CD14-positive monocyte (primary cell): ENCODE results near the gene DNAH11. TPM values are rescaled to one million over a fixed set of nuclear protein-coding genes. Genes with fewer than 3 reads are reported as not detected.

ENCODE experiments used
- DNase-seq, 3 donors: peaks; one replicate each; pipeline ENCODE4 v3.0.0-alpha.2; 2011 to 2022
- H2AFZ ChIP-seq: 2 replicates; pipeline ENCODE4 v1.6.0; 2012; ENCODE audit warnings: mild to moderate bottlenecking, low read depth, low read length, inconsistent platforms; ENCODE audit not compliant: insufficient read depth, poor library complexity, severe bottlenecking
- H3K27ac ChIP-seq, 2 donors: 1 replicate in 1 of 2; 2 replicates in 1 of 2; pipeline ENCODE4 v1.5.1; 2012 to 2013; ENCODE audit warnings: low read length in 2 of 2, control low read depth in 1 of 2, inconsistent platforms in 1 of 2, low read depth in 1 of 2, mild to moderate bottlenecking in 1 of 2
- H3K27me3 ChIP-seq, 2 donors: one replicate each; pipeline versions ENCODE4 v1.6.0 to v1.6.1; 2011 to 2013; ENCODE audit warnings: low read length in 2 of 2; ENCODE audit not compliant: control insufficient read depth in 2 of 2, insufficient read depth in 2 of 2
- H3K36me3 ChIP-seq, 2 donors: replicated peaks in 1 of 2; 1 replicate in 1 of 2; 2 replicates in 1 of 2; pipeline versions ENCODE4 v1.5.1 to v1.6.1; 2012 to 2013; ENCODE audit warnings: low read length in 2 of 2, control low read depth in 1 of 2, inconsistent platforms in 1 of 2, mild to moderate bottlenecking in 1 of 2; ENCODE audit not compliant: insufficient read depth in 2 of 2, control insufficient read depth in 1 of 2
- H3K4me1 ChIP-seq, 2 donors: 1 replicate in 1 of 2; 2 replicates in 1 of 2; pipeline versions ENCODE4 v1.5.1 to v1.6.1; 2012 to 2013; ENCODE audit warnings: low read length in 2 of 2, control low read depth in 1 of 2, inconsistent platforms in 1 of 2, mild to moderate bottlenecking in 1 of 2, moderate library complexity in 1 of 2; ENCODE audit not compliant: insufficient read depth in 2 of 2, control insufficient read depth in 1 of 2
- H3K4me2 ChIP-seq: replicated peaks from 2 replicates; pipeline ENCODE3; 2012; ENCODE audit warnings: low read length, moderate library complexity, mild to moderate bottlenecking; ENCODE audit not compliant: poor library complexity, severe bottlenecking; ENCODE audit errors: extremely low read depth
- H3K4me3 ChIP-seq, 3 experiments: fragments of 200-600 bp in 1 of 3; sonication (generic) in 1 of 3; replicated peaks in 1 of 3; 1 replicate in 2 of 3; 2 replicates in 1 of 3; pipeline ENCODE4 v1.5.1; 2011 to 2013; ENCODE audit warnings: low read length in 3 of 3, mild to moderate bottlenecking in 3 of 3, control low read depth in 2 of 3, low read depth in 2 of 3, inconsistent platforms in 1 of 3, moderate library complexity in 1 of 3
- H3K79me2 ChIP-seq: 2 replicates; pipeline ENCODE4 v1.6.0; 2012; ENCODE audit warnings: mild to moderate bottlenecking, control low read depth, inconsistent platforms, low read length, moderate library complexity; ENCODE audit not compliant: insufficient read depth
- H3K9ac ChIP-seq: 2 replicates; pipeline ENCODE4 v1.6.0; 2017; ENCODE audit warnings: low read length, mild to moderate bottlenecking; ENCODE audit not compliant: insufficient read depth, poor library complexity, severe bottlenecking
- H3K9me3 ChIP-seq, 2 donors: replicated peaks in 1 of 2; 1 replicate in 1 of 2; 2 replicates in 1 of 2; pipeline versions ENCODE4 v1.5.1 to v1.6.1; 2012 to 2013; ENCODE audit warnings: low read length in 2 of 2, control low read depth in 1 of 2; ENCODE audit not compliant: control insufficient read depth in 1 of 2, insufficient read depth in 1 of 2
- H4K20me1 ChIP-seq: 2 replicates; pipeline ENCODE4 v1.6.0; 2012; ENCODE audit warnings: mild to moderate bottlenecking, low read length, control low read depth, moderate library complexity; ENCODE audit not compliant: insufficient read depth
- H3K27ac Mint-ChIP-seq, 7 donors: one replicate each; pipeline ENCODE4 v1.8.0; 2020; ENCODE audit warnings: mild to moderate bottlenecking in 7 of 7, mixed read lengths in 7 of 7, moderate library complexity in 6 of 7, inconsistent platforms in 2 of 7
- H3K27me3 Mint-ChIP-seq, 3 donors: one replicate each; pipeline ENCODE4 v1.8.0; 2021 to 2022; ENCODE audit warnings: low read depth in 3 of 3, mild to moderate bottlenecking in 3 of 3, mixed read lengths in 3 of 3, moderate library complexity in 3 of 3, inconsistent platforms in 1 of 3
- H3K36me3 Mint-ChIP-seq, 2 donors: one replicate each; pipeline ENCODE4 v1.8.0; 2020; ENCODE audit warnings: mixed read lengths in 2 of 2, inconsistent platforms in 1 of 2, mild to moderate bottlenecking in 1 of 2
- H3K4me1 Mint-ChIP-seq: one replicate; pipeline ENCODE4 v1.8.0; 2020; ENCODE audit warnings: mild to moderate bottlenecking, mixed read lengths
- H3K4me3 Mint-ChIP-seq, 2 donors: one replicate each; pipeline ENCODE4 v1.8.0; 2020; ENCODE audit warnings: mild to moderate bottlenecking in 2 of 2, mixed read lengths in 2 of 2, moderate library complexity in 1 of 2
- H3K9me3 Mint-ChIP-seq, 7 donors: one replicate each; pipeline ENCODE4 v1.8.0; 2020 to 2022; ENCODE audit warnings: mixed read lengths in 7 of 7, mild to moderate bottlenecking in 6 of 7, moderate library complexity in 6 of 7, inconsistent platforms in 2 of 7
- WGBS: methylation state at CpG from one replicate; pipeline ENCODE4 v1.1.5; 2013; ENCODE audit warnings: missing lambda C conversion rate; ENCODE audit not compliant: insufficient coverage; 5-methylcytosine and 5-hydroxymethylcytosine counted together
- intact Hi-C, 2 donors: fragments of 100-400 bp; cut with micrococcal nuclease; formaldehyde crosslinking; loops; one replicate each; pipeline versions ENCODE4 v1.15.0 to v1.15.1; 2023
- polyA plus RNA-seq, 3 donors: library from polyadenylated mRNA; depleted of rRNA in 1 of 3; unstranded in 2 of 3; stranded (reverse) in 1 of 3; fragments of 300-500 nt in 2 of 3; fragments of >200 nt in 1 of 3; fragmentation: Illumina TruSeq in 2 of 3; gene quantifications; 1 replicate in 2 of 3; 2 replicates in 1 of 3; pipeline ENCODE4 v1.2.3, GENCODE V29; 2012 to 2021
- TF ChIP-seq, protein P1 (sequence below): fragments of 200-600 bp; IDR thresholded peaks from one replicate; pipeline ENCODE4 v1.8.0; 2022; ENCODE audit warnings: antibody characterized with exemption, mild to moderate bottlenecking

The DNAH11 gene
- polyA plus RNA-seq, 3 donors: not detected

- Mint-ChIP-seq H3K27me3 (no peaks in the 10 kb centered on the region), H3K4me3 (no peak overlapping the region), H3K27ac (no peak overlapping the region), H3K4me1 (peaks cover 12% of the 10 kb centered on the region), H3K36me3 (no peaks in the 10 kb centered on the region), H3K9me3 (no peaks in the 10 kb centered on the region)
- TF ChIP-seq, protein P1, sequence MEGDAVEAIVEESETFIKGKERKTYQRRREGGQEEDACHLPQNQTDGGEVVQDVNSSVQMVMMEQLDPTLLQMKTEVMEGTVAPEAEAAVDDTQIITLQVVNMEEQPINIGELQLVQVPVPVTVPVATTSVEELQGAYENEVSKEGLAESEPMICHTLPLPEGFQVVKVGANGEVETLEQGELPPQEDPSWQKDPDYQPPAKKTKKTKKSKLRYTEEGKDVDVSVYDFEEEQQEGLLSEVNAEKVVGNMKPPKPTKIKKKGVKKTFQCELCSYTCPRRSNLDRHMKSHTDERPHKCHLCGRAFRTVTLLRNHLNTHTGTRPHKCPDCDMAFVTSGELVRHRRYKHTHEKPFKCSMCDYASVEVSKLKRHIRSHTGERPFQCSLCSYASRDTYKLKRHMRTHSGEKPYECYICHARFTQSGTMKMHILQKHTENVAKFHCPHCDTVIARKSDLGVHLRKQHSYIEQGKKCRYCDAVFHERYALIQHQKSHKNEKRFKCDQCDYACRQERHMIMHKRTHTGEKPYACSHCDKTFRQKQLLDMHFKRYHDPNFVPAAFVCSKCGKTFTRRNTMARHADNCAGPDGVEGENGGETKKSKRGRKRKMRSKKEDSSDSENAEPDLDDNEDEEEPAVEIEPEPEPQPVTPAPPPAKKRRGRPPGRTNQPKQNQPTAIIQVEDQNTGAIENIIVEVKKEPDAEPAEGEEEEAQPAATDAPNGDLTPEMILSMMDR: no peak
- Histone ChIP-seq H3K9ac (no peak overlapping the region), H3K4me1 (peaks cover 0 to 6% of the 10 kb centered on the region in 2 donors), H4K20me1 (no peaks in the 10 kb centered on the region), H3K27me3 (no peaks in the 10 kb centered on the region), H3K9me3 (no peaks in the 10 kb centered on the region), H3K27ac (no peak overlapping the region), H3K36me3 (no peaks in the 10 kb centered on the region), H3K4me3 (no peak overlapping the region), H3K4me2 (no peak overlapping the region), H2AFZ (no peak overlapping the region), H3K79me2 (no peaks in the 10 kb centered on the region)
- intact Hi-C loops: no loop called here
- WGBS: no CpG with 5 or more reads among the region's 3 CpGs
- no peak for DNase-seq
Observed at GRCh38 chr7:21670496-21670895, 127.7 kb downstream of the DNAH11 start.

GRCh38 chr7:21671859-21672258 is 129.0 kb downstream of the DNAH11 start:
- Histone ChIP-seq H2AFZ (peak overlapping the region; percentile 22), H3K4me2 (peak overlapping the region; percentile 11), H3K9ac (no peak overlapping the region), H3K36me3 (no peaks in the 10 kb centered on the region), H3K79me2 (no peaks in the 10 kb centered on the region), H3K9me3 (no peaks in the 10 kb centered on the region), H3K4me3 (peak overlapping the region in 1 of 3 experiments; percentile 30), H3K27me3 (no peaks in the 10 kb centered on the region), H3K27ac (no peak overlapping the region), H3K4me1 (peaks cover 0 to 6% of the 10 kb centered on the region in 2 donors), H4K20me1 (no peaks in the 10 kb centered on the region)
- H3K27me3 Mint-ChIP-seq: no peaks in the 10 kb centered on the region
- no peaks in the 10 kb centered on the region for H3K9me3 Mint-ChIP-seq
- peaks cover 12% of the 10 kb centered on the region for H3K4me1 Mint-ChIP-seq
- intact Hi-C loops: no loop called here
- no peaks in the 10 kb centered on the region for H3K36me3 Mint-ChIP-seq
- TF ChIP-seq, protein P1: no peak
- 0% methylated on average over 2 of the region's 3 CpGs for WGBS
- H3K4me3 Mint-ChIP-seq: peak overlapping the region in 1 of 2 donors; percentile 70
- H3K27ac Mint-ChIP-seq: peak overlapping the region in 1 of 7 donors; percentile 22
- DNase-seq: peak; percentile 1 to 10 (median 5)
